Left renal pelvis (tissue), 4 donors: Measurements from ENCODE around the gene KIF12. TPM values are rescaled to one million over a fixed set of nuclear protein-coding genes. Genes with fewer than 3 reads are reported as not detected.
"Not testable (repeated sequence)": the region's sequence is repeated elsewhere in the genome, so short reads cannot be mapped to it uniquely, and the experiment has no call there.

Experiments
- DNase-seq, 4 donors: peaks; one replicate each; pipeline ENCODE4 v3.0.0-alpha.2; 2013; ENCODE audit warnings: low read depth in 4 of 4, low spot score in 3 of 4
- polyA plus RNA-seq, 4 donors: library from polyadenylated mRNA; unstranded; fragments of 120-200 nt; gene quantifications; one replicate each; pipeline ENCODE4 v1.2.1, GENCODE V29; 2013; ENCODE audit not compliant: insufficient read length in 4 of 4

KIF12 gene
- polyA plus RNA-seq, 4 donors, result 2.5 to 256 (median 142) TPM

GRCh38 chr9:114087721-114088120 lies 11.4 kb downstream of the KIF12 start:
- DNase-seq, result no peak

DNA sequence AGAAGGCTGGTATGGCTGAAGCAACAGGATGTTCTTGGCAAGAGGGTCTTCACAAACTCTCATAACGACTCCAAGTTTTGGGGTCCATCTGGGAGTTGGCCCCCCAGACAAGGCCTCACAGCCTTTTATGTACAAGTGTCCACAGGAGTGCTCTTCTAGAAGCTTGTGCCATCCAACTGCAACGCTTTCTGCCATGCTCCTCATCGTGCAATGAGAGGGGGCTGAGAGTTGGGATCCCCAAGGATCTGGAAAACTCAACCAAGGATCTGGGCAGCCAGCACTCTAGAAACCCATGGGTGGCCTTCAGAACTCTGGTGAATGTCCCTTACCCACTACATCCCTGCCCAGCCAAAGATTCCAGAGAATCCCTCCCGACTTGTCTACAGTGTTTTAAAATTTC lies 12.5 kb downstream of the KIF12 start:
- no peak for DNase-seq

- DNase-seq, result no peak
Measured at GRCh38 chr9:114086009-114086408, 13.1 kb downstream of the KIF12 start.

- no peak for DNase-seq
Measured at GRCh38 chr9:114085387-114085789, 13.7 kb downstream of the KIF12 start.

DNA sequence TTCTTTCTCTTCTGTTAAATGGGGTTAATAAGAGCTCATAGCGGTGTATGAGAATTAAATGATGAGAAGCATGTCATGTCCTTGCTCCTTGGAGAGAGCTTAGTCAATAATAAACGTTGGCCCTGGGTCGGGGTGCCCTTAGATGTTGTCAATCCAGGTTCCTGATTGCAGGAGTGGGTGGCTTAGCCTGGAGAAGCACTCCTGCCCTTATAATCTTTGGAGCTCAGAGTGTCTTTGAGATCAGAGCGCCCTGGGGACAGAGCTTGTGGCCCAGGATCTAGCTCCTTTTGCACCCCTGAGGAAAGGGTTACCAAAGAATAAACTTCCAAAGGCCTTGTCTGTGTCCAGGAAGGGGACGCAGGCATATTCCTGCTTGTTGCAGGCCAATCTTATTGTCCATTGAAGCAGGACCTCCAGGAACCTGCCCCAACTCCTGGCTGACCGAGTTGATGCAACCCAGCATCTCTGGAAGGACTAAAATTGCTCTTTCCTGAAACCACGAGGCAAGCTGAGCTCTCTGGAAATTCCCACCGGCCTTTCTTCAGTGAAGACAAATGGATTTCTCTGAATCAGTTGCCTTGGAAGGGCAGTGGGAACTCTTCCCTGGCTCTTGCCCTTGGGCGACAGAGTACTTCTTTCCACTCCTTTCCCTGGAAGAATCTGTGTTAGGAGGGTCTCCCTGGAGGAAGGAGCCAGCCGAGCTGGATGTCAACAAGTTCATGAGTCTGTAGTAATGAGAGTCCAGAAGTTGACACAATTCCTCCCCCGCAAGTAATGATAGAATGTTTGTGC lies 14.6 kb downstream of the KIF12 start:
- no peak for DNase-seq

DNA sequence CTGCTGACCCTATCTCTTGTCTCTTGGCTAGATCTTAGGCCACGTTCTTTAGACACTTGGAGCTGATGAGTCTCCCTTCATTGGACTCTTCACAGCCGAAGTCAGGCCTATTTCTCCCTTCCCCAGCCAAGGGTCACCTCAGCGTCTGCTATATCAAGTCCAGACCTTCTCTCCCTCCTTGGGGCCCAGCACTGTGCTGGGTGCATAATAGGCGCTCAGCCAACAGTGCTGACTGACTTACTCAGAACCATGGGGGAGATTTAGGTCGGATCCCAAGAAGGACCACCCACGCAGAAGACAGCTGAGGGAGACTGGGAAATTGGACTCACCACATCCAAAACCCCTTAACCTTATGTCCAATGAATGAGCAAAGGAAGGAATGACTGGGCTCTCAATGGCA lies 15.4 kb downstream of the KIF12 start:
- DNase-seq, result no peak

DNA sequence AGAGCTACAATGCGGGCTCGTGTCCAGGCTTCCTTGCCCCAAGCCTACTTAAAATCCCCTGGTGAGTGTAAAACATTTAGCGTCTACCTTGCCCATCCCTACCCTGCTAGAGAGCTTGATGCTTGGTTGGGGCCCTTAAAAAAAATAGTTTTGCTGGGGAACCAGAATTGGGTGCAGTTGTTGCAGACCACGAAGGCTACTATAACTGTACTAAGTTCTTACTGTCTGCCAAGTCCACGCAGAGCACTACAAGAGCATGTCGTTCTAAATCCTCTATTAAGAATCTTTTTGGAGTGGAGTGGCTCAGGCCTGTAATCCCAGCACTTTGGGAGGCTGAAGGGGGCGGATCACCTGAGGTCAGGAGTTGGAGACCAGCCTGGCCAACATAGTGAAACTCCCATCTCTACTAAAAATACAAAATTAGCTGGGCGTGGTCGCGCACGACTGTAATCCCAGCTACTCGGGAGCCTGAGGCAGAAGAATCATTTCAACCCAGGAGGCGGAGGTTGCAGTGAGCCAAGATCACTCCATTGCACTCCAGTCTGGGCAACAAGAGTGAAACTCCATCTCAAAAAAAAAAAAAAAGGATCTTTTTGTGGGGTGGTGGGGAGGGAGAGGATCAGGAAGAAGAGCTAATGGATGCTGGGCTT lies 16.2 kb downstream of the KIF12 start:
- DNase-seq, result not testable (repeated sequence)

DNA sequence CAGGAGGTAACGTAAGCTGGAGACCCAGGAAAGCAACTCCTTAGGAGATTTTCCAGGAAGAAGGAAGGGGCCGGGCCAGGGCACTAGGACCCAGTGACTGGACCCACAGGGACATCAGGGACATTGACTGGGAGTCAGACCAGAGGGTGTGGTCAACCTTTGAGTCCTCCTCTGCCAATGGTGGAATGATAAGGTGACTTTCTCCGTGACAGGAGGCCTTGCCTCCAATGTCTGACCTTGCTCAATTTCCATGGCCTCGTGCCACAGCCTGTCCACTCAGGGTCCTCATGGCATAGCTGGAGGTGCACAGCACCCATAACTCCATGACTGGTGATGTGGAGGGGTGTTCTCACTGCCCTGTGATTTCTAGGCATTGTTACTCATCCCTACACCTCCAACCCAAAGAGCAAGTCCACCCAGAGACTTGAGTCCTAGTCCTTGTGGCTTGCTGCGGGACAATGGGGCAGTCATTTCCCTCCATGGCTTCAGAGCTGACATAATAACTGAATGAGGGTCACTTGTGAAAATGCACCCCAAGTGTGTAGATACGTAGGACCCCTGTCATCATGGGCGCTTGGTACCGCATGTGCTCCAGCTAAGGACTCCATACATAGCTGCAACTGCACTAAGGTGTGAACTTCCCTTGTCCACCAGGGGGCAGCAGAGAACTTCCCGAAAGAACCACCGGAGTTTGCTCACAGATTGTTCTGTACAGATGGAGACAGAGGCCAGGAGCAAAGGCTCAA lies 16.9 kb downstream of the KIF12 start:
- peak; percentile 75 to 89 (median 86) for DNase-seq

DNA sequence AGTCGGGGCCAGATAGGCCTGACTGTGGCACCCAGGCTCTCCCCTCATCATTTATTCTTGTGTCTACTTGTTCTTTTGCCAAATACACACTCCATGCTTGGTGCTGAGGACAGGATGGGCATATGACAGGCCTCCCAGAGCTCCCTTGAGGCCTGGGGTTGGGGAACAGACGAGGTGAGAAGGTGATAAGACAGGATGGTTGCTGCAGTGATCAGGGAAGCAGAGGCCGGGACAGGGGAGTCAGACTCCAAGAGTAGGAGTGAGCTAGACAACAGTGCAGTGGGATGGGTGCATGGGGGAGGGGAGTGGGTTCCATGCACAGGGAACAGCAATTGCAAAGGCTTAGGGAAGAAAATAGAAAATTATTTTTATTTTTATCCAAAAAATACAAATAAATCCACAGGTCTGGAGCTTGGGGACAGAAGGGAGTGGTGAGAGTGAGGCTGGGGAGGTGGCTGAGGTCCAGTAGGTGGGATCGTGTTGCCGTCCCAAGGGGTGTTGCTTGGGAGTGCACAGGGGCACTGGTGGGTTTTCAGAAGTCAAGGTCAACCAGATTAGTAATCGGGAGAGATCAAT lies 17.6 kb downstream of the KIF12 start:
- no peak for DNase-seq

DNA sequence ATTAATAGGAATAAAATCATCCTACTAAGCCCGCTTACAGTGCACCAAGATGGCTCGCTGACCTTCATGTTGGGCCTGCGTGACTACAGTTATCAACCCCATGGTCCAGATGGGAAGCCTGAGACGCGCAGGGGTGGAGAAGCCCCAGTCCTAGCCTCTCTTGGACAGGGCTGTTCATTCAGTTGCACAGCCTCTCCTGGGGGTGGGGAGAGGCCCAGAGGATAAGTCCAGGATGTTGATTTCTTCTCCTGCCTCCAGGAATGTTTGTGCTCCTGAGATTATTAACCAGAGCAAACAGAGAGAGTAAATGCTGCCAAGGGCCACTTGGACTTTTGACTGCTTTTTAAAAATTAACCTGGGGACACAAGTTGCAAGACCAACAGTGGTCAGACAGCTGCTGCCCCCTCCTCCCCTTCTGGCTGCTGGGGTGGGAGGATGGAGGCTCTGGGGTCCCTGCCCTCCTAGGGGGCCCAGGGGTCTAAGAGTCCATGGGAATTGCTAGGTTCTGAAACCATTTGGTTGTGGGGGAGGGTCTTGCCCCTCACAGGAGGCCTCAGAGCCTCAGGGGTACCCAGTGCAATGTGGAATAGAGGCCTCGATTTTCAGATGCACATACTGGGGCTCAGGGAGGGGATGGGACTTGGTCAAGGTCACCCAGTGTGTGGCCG lies 18.2 kb downstream of the KIF12 start:
- peak in 2 of 4 donors; percentile 58 to 62 for DNase-seq

DNA sequence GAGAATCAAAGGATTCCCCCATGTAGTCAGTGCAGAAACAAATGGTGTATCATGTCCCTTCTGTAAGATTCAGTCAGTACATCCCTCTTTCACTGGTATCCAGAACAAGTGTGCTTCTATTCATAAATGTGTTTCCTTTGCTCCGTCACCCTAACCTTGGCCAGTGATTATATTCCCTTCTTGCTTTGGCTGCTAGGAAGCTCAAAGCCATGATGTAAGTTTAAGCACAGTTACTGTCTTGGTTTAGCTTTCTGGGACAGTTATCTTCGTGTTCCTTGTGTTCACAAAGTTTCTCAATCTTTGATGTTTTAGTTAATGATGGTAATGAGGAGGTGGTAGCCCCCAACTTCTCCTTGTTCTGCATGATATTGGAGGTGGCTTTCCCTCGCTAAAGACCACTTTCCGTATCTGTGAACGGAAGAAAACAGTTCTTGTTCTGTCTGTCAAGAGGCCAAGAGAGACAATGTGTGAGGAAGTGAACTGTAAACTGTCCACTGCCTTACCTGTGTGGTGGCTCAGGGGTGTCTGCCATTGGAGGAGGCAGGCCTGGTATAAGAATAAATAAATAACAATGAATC lies 18.8 kb downstream of the KIF12 start:
- DNase-seq, result no peak

- no peak for DNase-seq
Measured at GRCh38 chr9:114078781-114079156, 20.3 kb downstream of the KIF12 start.

DNA sequence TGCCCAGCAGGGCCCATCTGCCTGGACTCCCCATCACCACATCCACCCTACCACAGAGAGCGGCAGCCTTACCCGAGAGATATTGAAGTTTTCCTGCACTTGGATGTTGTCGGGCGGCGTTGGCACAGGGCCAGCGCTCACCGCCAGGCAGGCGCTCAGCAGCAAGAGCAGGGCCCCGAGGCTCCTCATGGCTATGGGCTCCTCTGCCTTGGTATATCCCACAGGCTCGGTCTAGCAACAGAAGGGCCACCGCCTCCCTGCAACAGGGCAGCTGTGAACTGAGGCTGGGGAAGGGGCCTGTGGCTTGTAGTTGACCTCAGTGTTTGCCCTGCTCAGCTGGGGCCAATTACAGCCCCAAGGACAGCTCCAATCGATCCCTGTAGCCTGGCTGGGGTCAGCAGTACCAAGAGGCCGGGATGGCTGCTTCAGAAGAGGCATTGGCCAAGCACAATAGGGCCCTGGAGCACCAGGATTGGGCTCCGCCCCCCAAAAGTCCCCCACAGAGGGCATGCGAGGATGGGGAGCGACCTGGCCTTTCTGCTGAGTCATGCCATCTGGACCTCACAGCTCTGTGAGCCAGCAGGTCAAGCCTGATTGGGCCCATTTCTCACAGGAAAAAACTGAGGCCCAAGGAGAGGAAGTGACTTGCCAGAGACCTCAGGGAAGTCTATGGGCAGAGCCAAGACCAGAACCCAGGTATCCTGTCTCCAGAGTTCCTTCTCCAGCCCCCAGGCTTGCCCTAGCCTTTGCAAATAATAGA lies 20.9 kb downstream of the KIF12 start, which contains the start of gene AMBP:
Gene AMBP, minus strand, starts transcription at position 280 of the 760 bp plus-strand sequence. Its CDS starts 91 bp downstream, at position 189.
- DNase-seq, result no peak

- no peak for DNase-seq
Measured at GRCh38 chr9:114077162-114077837, 21.8 kb downstream of the KIF12 start.

DNA sequence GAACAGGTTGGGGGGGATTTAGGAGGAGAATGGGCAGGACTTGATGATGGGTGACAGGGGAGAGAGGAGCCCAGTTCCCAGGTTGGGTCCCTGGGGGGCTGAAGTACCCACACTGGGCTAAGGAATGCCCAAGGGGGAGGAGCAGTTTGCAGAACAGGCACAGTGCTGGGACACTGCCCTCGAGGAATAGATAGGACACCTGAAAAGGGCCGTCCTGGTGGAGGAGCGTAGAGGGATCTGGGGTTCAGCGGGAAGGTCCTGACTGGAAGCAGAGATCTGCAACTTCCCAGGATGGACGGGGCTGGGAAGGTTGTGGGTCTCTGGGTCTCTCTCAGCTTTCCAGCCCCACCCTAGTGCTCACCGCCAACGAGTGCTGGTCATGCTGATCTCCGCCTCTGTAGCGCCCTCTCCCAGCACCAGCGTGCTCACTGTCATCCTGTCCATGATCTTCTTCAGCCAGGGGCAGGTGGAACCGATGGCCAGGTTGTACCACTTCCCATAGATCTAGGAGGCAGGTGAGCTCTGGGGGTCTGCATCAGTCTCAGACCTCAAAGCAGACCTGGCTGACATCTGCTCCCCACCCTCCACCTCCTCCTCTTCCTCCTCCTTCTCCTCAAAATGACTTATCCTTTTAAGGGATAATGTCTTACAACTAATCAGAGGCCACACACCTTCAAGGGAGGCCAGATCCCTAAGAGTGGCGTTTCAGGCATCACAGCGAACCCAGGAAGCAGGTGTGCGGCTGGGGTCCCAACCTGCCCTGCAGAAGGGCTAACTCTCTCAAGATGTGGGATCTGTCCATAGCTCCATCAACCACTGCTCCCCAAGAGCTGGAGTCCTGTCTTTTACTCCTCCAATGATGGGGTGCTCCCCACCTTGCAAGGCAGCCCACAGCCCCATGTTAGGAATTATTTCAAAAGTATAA lies 22.6 kb downstream of the KIF12 start:
- DNase-seq, result no peak

DNA sequence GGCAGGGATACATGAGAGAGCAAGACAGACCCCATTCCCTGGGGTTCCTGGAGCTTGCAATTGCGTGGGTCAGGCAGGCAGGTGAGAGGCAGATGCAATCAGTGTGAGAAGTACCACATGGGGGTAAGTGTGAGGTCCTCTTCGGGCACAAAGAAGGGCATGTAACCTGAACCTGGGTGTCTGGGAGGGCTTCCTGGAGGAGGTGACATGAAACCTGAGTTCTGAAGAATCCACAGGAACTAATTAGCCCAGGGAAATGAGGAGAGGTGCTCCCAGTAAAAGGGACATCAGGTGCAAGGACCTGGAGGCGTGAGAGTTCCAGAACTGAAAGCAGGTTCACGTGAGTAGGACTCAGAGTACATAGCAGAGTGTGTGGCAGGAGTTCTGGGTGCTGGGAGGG lies 23.5 kb downstream of the KIF12 start:
- no peak for DNase-seq

DNA sequence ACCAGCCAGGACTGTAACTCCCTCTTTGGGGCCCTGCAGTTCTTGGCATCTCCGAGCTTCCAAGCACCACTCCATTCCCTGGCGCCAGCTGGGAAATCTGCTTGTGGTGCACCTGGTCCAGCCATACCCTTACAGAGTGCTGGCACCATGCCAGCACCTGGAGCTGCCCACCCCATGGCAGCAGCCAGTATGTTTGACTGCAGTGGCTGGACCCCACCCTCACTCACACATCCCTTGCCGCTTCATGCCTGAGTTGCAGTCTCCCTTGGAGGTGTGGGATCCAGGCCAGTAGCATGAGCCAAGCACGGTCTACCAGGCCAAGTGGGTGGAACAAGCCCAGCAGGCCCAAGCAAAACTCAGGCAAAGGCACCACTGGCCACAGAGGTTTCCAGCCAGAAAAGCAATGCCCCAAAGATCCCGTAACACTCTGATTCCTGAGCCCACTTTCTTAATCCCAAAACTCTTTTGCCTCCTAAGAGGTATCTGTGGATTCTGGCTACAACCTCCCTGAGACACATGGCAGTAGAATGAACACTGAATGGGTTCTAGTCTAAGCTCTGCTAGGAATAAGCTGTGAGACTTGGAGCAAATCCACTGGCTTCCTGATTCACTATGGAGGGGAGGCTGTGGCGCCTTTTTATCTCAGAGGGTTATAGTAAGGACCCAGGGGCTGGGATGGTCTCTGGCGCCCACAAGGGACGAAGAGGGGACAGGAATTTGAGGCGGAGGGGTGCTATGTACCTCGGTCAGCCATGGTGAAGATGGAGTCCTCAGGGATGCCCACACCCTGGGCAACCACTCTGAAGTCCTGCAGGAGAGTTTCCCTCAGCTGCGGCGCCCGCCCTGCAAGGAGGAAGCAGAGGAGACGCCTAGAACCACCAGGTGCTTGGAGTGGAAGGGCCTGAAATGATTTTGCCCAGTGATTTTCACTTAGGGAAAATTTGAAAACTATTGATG lies 26.6 kb downstream of the KIF12 start:
- DNase-seq, result no peak
